ENCODE measurements around the gene IQGAP2.
"Not testable (repeated sequence)": the region's sequence is repeated elsewhere in the genome, so short reads cannot be mapped to it uniquely, and the experiment has no call there.

The IQGAP2 gene

DNA sequence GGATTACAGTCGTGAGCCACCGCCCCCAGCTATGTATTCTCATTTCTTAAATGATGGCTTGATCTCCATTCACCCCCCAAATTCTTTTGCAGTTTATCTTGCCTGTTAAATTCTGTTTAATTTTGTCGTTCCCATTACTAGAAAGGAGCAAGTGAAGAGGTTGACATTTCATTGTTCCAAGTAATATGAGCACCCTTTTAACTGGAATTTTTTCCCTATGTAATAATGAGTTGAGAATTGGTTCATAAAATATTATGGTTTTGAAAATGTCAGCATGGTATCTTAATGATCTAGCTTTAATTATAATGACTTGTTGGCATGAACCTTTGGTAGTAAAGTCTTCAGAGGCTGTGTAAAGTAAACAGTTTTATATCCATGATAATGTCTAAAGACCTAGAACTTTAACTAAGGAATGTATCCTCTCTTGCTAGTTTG lies 182.7 kb downstream of the IQGAP2 start:
- DNase-seq: no peak

DNA sequence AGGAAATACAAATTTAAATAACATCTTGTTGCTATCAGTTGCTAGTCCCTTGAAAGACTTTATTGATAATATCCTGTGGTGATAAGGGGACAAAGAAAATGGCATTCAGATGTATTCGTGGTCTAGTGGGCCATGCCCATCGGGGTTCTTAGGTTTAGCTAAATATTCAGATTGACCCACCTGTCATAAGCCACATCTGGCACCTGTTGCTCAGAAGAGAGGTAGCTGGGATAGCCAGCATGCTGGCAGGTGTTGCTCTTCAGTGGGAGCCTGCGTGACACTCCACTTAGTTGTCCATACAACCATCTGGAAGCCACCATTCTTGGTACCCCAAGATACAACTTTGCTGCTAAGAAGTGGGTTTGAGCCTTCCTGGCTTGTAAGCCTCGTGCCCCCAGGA lies 183.4 kb downstream of the IQGAP2 start:
- no peak for DNase-seq

DNA sequence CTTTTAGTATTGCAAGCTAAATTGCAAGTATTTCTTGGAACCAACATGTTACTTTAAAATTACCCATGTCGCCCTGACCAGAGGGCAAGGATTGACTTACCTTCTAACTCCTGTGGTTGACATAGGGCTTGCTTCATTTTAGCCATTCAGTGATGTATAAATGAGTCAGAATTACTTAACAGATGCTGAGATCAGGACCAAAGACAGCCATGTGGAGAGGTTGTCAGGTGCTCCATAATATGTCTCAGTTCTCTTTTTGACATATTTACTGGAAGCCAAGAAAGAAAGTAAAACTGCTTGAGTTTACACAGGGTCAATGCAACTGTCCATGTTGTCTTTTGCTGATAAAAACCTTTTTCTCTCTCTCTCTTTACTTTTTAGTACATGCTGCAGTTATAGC lies 186.9 kb downstream of the IQGAP2 start:
- DNase-seq: peak; percentile 62

DNA sequence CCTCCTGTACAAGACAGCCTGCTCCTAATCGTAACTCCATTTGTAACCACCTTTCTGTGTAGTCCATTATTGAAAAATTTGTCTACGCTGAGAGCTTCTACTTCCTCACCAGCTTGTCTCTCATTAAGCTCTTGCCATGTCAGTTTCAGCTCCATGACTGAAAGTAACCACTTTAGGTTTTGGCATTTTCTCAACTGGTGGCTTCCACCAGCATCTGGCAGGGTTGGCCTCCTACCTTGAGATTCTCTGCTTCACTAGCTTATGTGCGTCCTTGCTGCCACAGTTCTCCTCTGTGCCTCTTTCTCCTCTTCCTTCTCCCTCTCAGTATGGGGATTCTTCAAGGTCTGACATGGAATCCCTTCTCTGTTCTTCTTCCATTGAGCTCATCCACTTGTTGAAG lies 188.3 kb downstream of the IQGAP2 start:
- DNase-seq: no peak

- no peak for DNase-seq
These were observed 189.6 kb downstream of the IQGAP2 start for GRCh38 chr5:76592692-76593091.

- DNase-seq: no peak
These were observed 191.0 kb downstream of the IQGAP2 start for GRCh38 chr5:76594107-76594506.

GRCh38 chr5:76595755-76596481 lies 192.8 kb downstream of the IQGAP2 start:
- DNase-seq: no peak

GRCh38 chr5:76598531-76598930 lies 195.4 kb downstream of the IQGAP2 start:
- no peak for DNase-seq

DNA sequence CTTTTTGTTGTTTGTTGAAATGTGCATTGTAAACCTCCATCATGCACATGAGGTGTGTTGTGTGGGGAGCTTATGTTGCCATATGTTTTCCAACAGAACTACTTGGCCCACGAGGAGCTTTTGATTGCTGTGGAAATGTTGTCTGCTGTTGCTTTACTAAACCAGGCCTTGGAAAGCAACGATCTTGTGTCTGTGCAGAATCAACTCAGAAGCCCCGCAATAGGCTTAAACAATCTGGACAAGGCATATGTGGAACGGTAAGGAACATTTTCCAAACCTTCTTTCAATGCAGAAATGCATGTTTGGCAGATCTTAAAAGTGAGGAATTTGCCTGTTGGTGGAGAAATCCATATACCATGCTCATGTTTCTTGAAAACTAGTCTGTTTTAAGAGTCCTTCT lies 197.6 kb downstream of the IQGAP2 start:
- DNase-seq: no peak

DNA sequence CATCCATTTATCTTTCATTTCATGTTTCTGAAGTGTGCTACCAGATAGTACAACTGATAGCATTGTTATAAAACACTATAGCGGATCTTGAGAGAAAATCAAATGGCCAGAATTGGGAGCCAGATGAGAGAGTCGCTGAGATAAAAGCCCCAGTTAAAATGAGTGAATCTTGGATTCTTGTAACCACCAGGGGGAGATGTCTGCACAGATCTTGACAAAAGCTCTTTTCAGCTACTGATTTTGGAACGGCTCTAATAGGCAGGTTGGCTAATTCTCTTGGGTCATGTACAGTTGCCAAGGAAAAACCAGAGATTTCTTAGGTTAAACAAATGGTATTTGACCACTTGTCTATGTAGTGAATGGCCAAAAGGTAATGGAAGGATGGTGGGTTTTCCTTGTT lies 198.4 kb downstream of the IQGAP2 start:
- peak; percentile 69 for DNase-seq

DNA sequence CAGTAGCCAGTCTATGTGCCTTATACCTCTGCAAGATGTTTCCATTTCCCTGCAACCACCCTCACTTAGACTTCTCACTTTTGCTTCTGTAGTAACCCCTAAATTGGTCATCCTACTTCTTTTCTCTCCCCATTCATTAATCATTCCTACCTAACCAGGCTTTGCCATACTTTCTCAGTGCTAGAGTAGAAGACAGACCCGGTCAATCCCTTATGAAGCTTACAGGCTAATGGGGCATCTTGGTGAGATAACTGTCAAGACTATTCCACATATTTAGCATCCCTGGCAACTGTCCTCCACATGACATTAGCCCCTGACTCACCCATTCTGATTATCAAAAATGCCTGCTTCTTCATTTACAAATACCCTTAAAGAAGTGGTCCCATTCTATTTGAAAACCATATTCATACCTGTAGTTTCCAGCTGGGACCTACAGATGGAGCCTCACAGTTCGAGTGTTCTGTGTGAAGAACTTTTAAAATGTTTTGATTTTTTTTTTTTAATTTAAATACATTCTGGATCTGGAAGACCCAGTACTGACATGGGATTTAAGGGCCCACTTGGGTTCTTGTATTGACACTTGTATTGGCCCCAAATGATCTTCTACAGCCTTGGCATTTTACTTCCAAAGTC lies 199.1 kb downstream of the IQGAP2 start:
- no peak for DNase-seq

DNA sequence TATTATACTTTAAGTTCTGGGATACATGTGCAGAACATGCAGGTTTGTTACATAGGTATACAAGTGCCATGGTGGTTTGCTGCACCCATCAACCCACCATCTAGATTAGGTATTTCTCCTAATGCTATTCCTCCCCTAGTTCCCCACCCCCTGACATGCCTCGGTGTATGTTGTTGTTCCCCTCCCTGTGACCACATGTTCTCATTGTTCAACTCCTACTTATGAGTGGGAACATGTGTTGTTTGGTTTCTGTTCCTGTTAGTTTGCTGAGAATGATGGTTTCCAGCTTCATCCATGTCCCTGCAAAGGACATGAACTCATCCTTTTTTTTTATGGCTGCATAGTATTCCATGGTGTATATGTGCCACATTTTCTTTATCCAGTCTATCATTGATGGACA lies 200.9 kb downstream of the IQGAP2 start:
- not testable (repeated sequence) for DNase-seq

GRCh38 chr5:76604838-76605237 lies 201.8 kb downstream of the IQGAP2 start:
- no peak for DNase-seq

- DNase-seq: no peak
These were observed 203.6 kb downstream of the IQGAP2 start for GRCh38 chr5:76606701-76607100.

DNA sequence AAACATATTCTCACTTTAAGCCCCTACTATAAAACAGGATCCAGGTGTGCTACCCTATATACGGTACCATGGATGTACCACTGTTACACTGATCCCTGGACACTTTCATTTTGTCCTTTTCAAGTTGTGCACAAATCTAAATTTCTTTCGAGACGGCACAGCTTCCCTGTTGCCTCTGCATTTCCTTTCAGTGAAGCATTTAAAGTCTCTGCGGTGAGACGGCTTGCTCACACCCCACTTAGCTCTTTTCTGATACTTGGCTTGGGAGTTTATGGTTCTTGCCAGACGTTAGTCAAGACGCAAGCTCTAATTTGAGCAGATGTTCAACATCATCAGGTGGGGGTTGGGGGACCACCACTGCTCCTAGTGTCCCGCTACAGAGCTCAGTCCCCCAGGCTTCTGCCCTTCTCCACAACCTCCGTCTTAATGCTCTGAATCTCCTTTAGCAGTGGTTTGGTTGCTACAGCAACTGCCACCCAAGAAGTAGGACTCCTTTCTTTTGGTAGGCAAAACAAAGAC lies 204.3 kb downstream of the IQGAP2 start:
- no peak for DNase-seq

GRCh38 chr5:76608833-76609232 lies 205.7 kb downstream of the IQGAP2 start:
- DNase-seq: peak; percentile 18

DNA sequence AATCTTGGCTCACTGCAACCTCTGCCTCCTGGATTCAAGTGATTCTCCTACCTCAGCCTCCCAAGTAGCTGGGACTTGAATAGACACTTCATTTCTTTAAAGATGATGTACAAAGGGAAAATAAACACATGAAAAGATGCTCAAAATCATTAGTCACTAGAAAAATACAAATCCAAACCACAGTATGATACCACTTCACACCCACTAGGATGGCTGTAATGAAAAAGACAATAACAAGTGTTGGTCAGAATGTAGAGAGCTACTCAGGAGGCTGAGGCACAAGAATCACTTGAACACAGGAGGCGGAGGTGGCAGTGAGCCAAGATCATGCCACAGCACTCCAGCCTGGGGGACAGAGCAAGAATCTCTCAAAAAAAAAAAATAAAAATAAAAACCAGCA lies 207.1 kb downstream of the IQGAP2 start:
- no peak for DNase-seq

GRCh38 chr5:76612942-76613341 lies 209.9 kb downstream of the IQGAP2 start:
- no peak for DNase-seq

DNA sequence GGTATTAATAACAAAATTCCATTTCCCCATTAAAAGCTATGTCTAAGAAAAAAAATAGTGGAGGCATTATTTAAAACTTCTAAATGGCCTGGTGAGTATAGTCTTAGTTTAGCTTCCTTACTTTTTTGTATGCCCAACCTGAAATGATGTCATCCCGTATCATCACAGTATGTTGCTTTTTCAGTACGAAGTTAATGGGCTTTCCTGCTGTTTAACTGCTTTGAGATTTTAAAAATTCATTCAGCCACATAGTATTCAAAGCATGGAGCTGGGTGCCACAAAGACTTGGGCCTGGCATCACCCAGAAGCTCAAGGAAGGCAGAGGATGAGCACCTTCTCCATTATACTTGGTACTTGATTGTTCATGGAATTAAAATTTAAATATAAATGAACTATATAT lies 212.7 kb downstream of the IQGAP2 start:
- DNase-seq: no peak

- no peak for DNase-seq
These were observed 213.1 kb downstream of the IQGAP2 start for GRCh38 chr5:76616206-76616605.

DNA sequence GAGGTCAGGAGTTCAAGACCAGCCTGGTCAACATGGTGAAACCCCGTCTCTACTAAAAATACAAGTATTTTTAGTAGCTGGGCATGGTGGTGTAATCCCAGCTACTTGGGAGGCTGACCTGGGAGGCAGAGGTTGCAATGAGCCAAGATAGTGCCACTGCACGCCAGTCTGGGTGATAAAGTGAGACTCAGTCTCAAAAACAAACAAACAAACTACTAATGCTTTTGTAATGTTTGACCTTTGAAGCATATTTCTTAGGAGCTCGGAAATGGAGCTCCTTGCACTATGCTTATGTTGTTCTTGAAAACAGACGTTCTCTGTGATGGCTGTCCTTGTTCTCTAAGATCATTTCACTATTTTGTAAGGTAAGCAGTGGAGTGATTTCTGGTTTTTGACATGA lies 214.1 kb downstream of the IQGAP2 start:
- DNase-seq: no peak

DNA sequence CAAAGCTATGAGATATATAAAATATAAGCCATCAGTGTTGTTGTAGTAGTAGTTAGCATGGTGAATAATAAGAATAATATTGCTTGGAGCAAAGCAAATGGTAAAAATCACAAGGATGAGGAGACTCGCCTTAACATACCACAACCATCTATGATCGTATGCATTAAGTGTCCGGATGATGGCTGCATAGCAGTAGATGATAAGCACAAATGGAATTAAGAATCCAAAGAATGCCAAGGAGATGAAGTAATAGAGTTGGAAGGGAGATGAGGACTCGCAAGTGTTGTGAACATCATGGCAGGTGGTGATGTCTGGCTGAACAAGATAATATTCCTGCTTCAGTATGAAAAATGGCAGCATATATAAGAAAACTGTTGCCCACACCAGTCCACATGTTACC lies 214.6 kb downstream of the IQGAP2 start:
- no peak for DNase-seq

DNA sequence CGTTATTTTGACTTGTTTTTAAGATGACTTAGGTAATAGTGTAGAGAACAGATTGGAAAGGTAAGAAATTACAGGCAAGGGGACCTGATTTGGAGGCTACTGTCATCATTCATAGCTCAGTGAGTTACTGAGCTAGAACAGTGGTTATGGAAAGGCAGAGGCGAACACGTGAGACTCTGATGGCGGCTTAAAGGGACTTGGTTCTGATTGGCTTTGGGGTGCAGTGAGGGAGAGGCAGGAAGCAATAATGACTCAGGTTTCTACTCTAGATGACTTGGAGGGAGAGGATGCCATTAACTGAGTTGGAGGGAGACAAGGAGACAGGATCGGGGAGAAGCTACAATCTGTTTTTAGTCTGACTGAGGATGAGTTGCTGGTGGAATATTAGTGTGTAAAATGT lies 217.1 kb downstream of the IQGAP2 start:
- peak; percentile 22 for DNase-seq

DNA sequence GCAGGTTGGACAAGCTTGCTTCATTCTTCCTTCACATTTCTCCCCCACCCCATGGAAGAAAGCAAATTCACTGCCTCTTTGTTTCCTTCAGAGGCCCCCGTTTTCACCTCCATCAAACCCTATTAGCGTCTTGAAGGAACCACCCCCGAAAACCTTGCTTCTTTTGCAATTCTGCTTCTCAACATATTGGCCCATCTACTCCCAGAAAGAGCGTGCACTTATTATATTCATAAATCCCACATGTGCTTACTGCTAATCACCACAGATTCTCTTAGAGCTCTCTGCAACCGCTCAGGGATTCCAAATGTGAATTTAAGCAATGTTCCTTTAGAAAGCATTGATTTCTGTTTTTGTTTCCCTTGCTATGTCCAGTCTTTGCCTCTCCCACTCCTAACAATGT lies 219.0 kb downstream of the IQGAP2 start:
- DNase-seq: no peak

All from activated CD4-positive, alpha-beta T cell treated with anti-CD3 and anti-CD28 coated beads, Interleukin-10, Interleukin-2, amounts not matched to agents 100 ng/mL and 50 ng/mL, durations not matched to agents 16 hours and 8 hours (primary cell).